NCI-H2196 treated with DMSO at 0.1 percent for 48 hours (cell line): ENCODE results near the gene ARL17A.
"Not testable (repeated sequence)": the region's sequence is repeated elsewhere in the genome, so short reads cannot be mapped to it uniquely, and the experiment has no call there.

Source experiments
- DNase-seq: peaks from one replicate; lab custom pipeline; 2025; ENCODE audit not compliant: unreplicated experiment; lab: John Stamatoyannopoulos, UW

ARL17A gene

GRCh38 chr17:46559155-46559554 lies 20.3 kb downstream of the ARL17A start:
- DNase-seq: not testable (repeated sequence)

DNA sequence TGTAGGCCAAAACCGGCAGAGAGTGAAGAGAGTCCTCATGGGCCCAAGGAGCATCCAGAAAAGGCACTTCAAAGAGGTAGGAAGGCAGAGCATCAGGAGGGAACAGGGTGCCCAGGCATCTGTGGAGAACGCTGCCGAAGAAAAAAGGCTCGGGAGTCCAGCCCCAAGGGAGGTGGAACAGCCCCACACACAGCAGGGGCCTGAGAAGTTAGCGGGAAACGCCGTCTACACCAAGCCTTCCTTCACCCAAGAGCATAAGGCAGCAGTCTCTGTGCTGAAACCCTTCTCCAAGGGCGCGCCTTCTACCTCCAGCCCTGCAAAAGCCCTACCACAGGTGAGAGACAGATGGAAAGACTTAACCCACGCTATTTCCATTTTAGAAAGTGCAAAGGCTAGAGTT lies 30.9 kb downstream of the ARL17A start:
- not testable (repeated sequence) for DNase-seq

GRCh38 chr17:46534716-46535115 lies 44.8 kb downstream of the ARL17A start:
- DNase-seq: not testable (repeated sequence)

GRCh38 chr17:46512168-46512567 lies 67.3 kb downstream of the ARL17A start, which contains the start of gene LRRC37A2:
Gene LRRC37A2, plus strand, starts transcription at chr17:46512468. Its CDS starts 245 bp downstream, at chr17:46512713.
- not testable (repeated sequence) for DNase-seq

DNA sequence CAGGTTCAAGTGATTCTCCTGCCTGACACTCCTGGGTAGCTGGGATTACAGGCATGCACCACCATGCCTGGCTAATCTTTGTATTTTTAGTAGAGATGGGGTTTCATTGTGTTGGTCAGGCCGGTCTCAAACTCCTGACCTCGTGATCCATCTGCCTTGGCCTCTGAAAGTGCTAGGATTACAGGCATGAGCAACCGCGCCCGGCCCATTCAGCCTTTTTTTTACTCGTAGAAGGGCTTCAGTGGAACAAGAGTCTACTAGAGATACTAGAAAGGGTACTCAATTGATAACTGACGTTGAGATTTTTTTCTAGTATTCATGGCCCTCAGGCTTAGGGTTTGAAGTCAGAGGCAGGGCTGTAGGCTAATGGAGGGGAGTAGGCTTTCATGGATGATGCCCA lies 73.6 kb downstream of the ARL17A start:
- not testable (repeated sequence) for DNase-seq

DNA sequence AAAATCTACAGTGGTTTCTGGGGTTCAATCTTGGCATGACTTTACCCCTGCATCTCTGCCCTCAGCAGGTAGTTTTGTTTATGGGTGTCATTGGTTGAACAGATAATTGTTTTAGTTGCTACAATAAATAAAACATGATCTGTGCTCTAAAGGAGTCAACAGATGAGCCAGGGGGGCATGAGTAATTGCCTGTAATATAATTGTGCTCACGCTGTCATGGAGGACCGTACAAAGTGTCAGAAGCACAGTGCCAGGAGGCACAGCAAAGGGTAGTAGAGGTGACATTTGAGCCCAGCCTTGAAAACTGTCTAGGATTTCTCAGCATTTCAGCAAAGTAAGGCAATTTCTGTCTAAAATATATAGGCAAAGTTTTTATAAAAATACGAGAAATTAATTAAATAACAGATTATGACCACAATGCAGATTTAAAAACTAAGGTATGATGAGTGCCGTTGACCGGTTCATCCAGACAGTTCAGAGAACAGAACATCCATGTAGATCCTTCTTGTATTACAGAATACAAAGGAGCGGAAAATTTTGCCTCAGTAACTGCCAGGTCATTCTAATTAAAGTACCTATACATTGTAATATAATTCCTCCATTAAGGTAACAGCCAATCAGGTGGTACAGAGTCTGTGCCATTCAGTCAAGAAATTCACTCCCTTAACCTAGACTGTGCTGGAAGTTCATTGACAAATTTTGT lies 79.9 kb downstream of the ARL17A start:
- not testable (repeated sequence) for DNase-seq

DNA sequence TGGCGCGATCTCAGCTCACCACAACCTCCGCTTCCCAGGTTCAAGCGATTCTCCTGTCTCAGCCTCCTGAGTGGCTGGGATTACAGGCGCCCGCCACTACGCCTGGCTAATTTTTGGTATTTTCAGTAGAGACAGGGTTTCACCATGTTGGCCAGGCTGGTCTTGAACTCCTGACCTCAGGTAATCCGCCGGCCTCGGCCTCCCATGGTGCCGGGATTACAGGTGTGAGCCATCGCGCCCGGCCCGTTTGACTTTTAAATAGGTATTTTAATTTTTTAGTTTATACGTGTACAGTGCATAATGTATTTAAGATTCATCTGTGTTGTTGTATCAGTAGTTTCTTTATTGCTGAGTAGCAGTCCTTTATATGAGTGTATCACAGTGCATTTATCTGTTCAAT lies 87.5 kb downstream of the ARL17A start:
- not testable (repeated sequence) for DNase-seq

GRCh38 chr17:46481310-46481709 lies 98.2 kb downstream of the ARL17A start:
- DNase-seq: not testable (repeated sequence)

- DNase-seq: not testable (repeated sequence)
Observed at GRCh38 chr17:46478823-46479222, 100.7 kb downstream of the ARL17A start.

DNA sequence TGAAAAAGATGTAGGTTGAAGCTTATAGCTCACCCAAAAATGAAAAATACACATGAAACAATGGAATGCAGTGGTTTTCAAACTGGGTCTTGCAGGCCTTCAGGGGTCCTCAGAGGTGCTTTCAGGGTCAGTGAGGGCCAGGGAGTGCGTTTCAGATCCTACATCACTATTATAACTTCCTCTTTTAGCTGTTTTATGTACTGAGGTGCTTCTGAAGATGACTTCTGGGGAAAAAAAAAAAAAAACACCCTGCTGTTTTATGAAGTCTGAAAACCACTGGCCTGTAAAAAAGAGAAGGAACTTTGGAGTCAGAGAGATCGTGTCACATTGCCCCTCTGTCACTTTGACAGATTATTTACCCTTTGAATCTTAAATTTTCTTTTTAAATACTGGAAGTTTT lies 103.9 kb downstream of the ARL17A start:
- not testable (repeated sequence) for DNase-seq

DNA sequence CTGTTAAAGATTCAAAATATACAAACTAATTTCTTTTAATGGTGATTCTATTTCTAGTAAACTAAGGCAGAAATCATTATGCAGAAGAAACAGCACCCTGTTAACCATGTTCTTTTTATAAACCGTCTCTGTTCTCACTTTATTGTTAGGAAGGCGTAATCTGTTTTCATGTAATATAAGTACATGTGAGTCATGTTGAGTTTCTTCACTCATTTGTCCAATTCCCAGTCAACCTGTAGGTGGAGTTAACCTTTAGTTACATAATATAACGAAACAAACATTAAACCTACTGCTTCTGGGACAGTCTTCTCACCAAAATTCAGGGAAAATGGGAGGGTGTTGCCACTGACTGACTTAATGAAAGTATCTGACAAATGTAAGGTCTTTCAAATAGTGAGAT lies 105.0 kb downstream of the ARL17A start:
- DNase-seq: not testable (repeated sequence)

GRCh38 chr17:46467618-46468017 lies 111.9 kb downstream of the ARL17A start:
- not testable (repeated sequence) for DNase-seq
